Measurements from ENCODE around the gene ZKSCAN5.
"Not testable (repeated sequence)": the region's sequence is repeated elsewhere in the genome, so short reads cannot be mapped to it uniquely, and the experiment has no call there.

ZKSCAN5 gene

DNA sequence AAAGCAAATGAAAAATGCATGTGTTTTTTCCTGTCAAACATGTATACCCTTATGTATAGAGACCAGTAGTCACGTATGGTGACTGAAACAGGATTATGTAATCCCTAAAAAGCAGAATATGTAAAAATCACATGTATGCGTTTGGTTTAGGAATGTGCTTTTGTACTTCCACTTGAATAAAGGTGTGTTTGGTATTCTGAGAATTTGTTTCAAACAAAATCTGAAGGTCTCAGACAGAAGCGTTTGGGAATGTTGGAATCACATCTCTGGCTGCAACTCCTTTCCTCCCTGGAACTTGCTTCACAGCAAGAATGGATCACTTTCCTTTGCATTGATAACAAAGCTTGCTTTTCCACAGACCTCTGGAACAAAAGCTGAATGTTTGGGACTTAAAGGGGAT is 71.8 kb downstream of the ZKSCAN5 start:
- peaks cover 30% of the 10 kb centered on the region for H3F3A ChIP-seq (ENCODE audit: control insufficient read depth, insufficient read depth)
- peaks cover 46% of the 10 kb centered on the region for H3K4me1 ChIP-seq (ENCODE audit: control insufficient read depth, low read length)

DNA sequence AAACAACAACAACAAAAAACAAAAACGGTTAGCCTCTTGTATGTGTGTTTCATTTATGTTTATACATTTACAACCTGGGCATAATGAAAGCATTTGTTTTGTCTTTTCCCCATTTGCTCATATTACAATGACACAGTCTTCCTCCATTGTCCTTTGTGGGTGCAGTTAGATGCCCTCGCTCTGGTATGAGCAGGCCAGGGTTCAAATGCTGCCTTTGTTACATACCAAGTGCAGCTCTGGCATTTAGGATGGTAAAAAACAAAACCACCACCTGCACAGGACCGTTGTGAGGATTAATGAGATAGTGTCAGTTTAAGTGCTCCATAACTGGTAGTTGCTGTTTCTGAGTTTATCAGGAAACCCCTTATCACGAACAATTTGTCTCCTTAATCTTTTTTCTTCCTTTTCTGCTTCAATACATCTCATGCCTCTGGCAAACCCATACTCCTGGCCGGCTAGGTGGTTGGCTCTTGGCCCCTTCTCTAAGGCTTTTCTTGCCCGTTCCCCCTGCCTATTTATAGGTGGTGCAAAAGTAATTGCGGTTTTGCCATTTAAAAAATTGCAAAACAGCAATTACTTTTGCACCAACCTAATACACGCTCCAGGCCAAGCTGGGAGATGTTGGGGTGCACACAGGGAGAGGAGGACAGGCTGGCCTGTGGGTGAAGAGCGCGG is 75.0 kb downstream of the ZKSCAN5 start:
- Histone ChIP-seq H3K9me3 (ENCODE audit: control insufficient read depth, insufficient read depth, low read length) (no peaks in the 10 kb centered on the region), H3K4me1 (ENCODE audit: control insufficient read depth, low read length) (peaks cover 46% of the 10 kb centered on the region), H3K79me2 (ENCODE audit: control insufficient read depth, low read length) (no peaks in the 10 kb centered on the region), H3F3A (ENCODE audit: control insufficient read depth, insufficient read depth) (peaks cover 30% of the 10 kb centered on the region), H4K20me1 (ENCODE audit: control insufficient read depth, insufficient read depth, low read depth, low read length) (0 out of 2 replicates have a peak, but pooled peaks cover 8% of the 10 kb centered on the region), H3K27me3 (ENCODE audit: control insufficient read depth, low read length) (0 out of 2 replicates have a peak, but pooled peaks cover 7% of the 10 kb centered on the region), H3K4me2 (ENCODE audit: low read length) (peak overlapping the region; percentile 82), H3K9me2 (replicated peaks; ENCODE audit: control insufficient read depth, low read length) (no peaks in the 10 kb centered on the region), H3K36me3 (ENCODE audit: control insufficient read depth, low read length) (0 out of 2 replicates have a peak, but pooled peaks cover 5% of the 10 kb centered on the region), H3K4me3 (ENCODE audit: low read length) (peak overlapping the region; percentile 64), H3K27ac (ENCODE audit: low read depth, low read length) (no peak overlapping the region)
- no peak for TF ChIP-seq EZH2phosphoT487 (IDR thresholded peaks at IDR 0.05; ENCODE audit: borderline replicate concordance, low read length)
- TF ChIP-seq, protein P1, sequence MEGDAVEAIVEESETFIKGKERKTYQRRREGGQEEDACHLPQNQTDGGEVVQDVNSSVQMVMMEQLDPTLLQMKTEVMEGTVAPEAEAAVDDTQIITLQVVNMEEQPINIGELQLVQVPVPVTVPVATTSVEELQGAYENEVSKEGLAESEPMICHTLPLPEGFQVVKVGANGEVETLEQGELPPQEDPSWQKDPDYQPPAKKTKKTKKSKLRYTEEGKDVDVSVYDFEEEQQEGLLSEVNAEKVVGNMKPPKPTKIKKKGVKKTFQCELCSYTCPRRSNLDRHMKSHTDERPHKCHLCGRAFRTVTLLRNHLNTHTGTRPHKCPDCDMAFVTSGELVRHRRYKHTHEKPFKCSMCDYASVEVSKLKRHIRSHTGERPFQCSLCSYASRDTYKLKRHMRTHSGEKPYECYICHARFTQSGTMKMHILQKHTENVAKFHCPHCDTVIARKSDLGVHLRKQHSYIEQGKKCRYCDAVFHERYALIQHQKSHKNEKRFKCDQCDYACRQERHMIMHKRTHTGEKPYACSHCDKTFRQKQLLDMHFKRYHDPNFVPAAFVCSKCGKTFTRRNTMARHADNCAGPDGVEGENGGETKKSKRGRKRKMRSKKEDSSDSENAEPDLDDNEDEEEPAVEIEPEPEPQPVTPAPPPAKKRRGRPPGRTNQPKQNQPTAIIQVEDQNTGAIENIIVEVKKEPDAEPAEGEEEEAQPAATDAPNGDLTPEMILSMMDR (IDR thresholded peaks at IDR 0.05; ENCODE audit: low read depth, low read length, poor library complexity, severe bottlenecking) = no peak

More for the DNA sequence above, 71.8 kb downstream of the ZKSCAN5 start:
- Histone ChIP-seq H3K27ac (ENCODE audit: low read depth, low read length) (no peak overlapping the region), H3K36me3 (ENCODE audit: control insufficient read depth, low read length) (peaks cover 33% of the 10 kb centered on the region), H3K9me2 (replicated peaks; ENCODE audit: control insufficient read depth, low read length) (no peaks in the 10 kb centered on the region), H3K4me3 (ENCODE audit: low read length) (no peak overlapping the region), H4K20me1 (ENCODE audit: control insufficient read depth, insufficient read depth, low read depth, low read length) (0 out of 2 replicates have a peak, but pooled peaks cover 8% of the 10 kb centered on the region), H3K79me2 (ENCODE audit: control insufficient read depth, low read length) (no peaks in the 10 kb centered on the region), H3K9me3 (ENCODE audit: control insufficient read depth, insufficient read depth, low read length) (no peaks in the 10 kb centered on the region), H3K27me3 (ENCODE audit: control insufficient read depth, low read length) (0 out of 2 replicates have a peak, but pooled peaks cover 7% of the 10 kb centered on the region), H3K4me2 (ENCODE audit: low read length) (no peak overlapping the region)
- no peak for TF ChIP-seq EZH2phosphoT487 (IDR thresholded peaks at IDR 0.05; ENCODE audit: borderline replicate concordance, low read length)
- TF ChIP-seq, protein P1 (IDR thresholded peaks at IDR 0.05; ENCODE audit: low read depth, low read length, poor library complexity, severe bottlenecking) = no peak

GRCh38 chr7:99579956-99580777 is 75.7 kb downstream of the ZKSCAN5 start:
- H4K20me1 ChIP-seq (ENCODE audit: control insufficient read depth, insufficient read depth, low read depth, low read length) = 0 out of 2 replicates have a peak, but pooled peaks cover 3% of the 10 kb centered on the region
- peak overlapping the region; percentile 64 for H3K4me3 ChIP-seq (ENCODE audit: low read length)
- peaks cover 25% of the 10 kb centered on the region for H3F3A ChIP-seq (ENCODE audit: control insufficient read depth, insufficient read depth)
- H3K36me3 ChIP-seq (ENCODE audit: control insufficient read depth, low read length) = no peaks in the 10 kb centered on the region
- H3K27ac ChIP-seq (ENCODE audit: low read depth, low read length) = no peak overlapping the region
- no peaks in the 10 kb centered on the region for H3K9me2 ChIP-seq (replicated peaks; ENCODE audit: control insufficient read depth, low read length)
- peaks cover 46% of the 10 kb centered on the region for H3K4me1 ChIP-seq (ENCODE audit: control insufficient read depth, low read length)
- no peaks in the 10 kb centered on the region for H3K79me2 ChIP-seq (ENCODE audit: control insufficient read depth, low read length)
- no peaks in the 10 kb centered on the region for H3K9me3 ChIP-seq (ENCODE audit: control insufficient read depth, insufficient read depth, low read length)
- TF ChIP-seq, protein P1 (IDR thresholded peaks at IDR 0.05; ENCODE audit: low read depth, low read length, poor library complexity, severe bottlenecking) = peak; percentile 72
- TF ChIP-seq EZH2phosphoT487 (IDR thresholded peaks at IDR 0.05; ENCODE audit: borderline replicate concordance, low read length) = no peak
- H3K27me3 ChIP-seq (ENCODE audit: control insufficient read depth, low read length) = 0 out of 2 replicates have a peak, but pooled peaks cover 7% of the 10 kb centered on the region
- H3K4me2 ChIP-seq (ENCODE audit: low read length) = peak overlapping the region; percentile 82

DNA sequence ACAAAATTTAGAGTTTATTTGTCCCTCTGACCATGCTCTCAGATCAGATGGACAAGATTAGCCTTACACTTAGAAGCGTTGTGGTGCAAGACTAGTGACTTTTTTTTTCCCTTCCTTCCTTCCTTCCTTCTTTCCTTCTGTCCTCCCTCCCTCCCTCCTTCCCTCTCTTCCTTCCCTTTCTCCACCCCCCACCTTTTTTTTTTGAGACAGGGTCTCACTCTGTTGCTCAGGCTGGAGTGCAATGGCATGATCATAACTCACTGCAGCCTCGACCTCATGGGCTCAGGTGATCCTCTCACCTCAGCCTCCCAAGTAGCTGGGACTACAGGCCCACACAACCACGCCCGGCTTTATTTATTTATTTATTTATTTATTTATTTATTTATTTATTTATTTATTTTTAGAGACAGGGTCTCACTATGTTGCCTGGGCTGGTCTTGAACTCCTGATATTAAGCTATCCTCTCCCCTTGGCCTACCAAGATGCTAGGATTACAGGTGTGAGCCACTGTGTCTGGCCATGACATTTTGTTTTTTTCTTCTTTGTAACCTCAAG is 76.4 kb downstream of the ZKSCAN5 start:
- peak overlapping the region; percentile 82 for H3K4me2 ChIP-seq (ENCODE audit: low read length)
- not testable (repeated sequence) for H4K20me1 ChIP-seq (ENCODE audit: control insufficient read depth, insufficient read depth, low read depth, low read length); H3K9me3 ChIP-seq (ENCODE audit: control insufficient read depth, insufficient read depth, low read length); H3K27ac ChIP-seq (ENCODE audit: low read depth, low read length); H3K36me3 ChIP-seq (ENCODE audit: control insufficient read depth, low read length); H3K27me3 ChIP-seq (ENCODE audit: control insufficient read depth, low read length); H3K9me2 ChIP-seq (replicated peaks; ENCODE audit: control insufficient read depth, low read length); H3K79me2 ChIP-seq (ENCODE audit: control insufficient read depth, low read length)
- H3K4me3 ChIP-seq (ENCODE audit: low read length) = peak overlapping the region; percentile 64
- H3F3A ChIP-seq (ENCODE audit: control insufficient read depth, insufficient read depth) = peaks cover 23% of the 10 kb centered on the region
- peaks cover 46% of the 10 kb centered on the region for H3K4me1 ChIP-seq (ENCODE audit: control insufficient read depth, low read length)

All from DOHH2 (cell line).